GM12878 (cell line): ENCODE data around the gene SH2D6. TPM values are rescaled to one million over a fixed set of nuclear protein-coding genes. Genes with fewer than 3 reads are reported as not detected.

ENCODE experiments used
- ATAC-seq: fragments of 200-7000 bp; cut with Tn5 transposase; 3 replicates; pipeline ENCODE4 v1.9.1; 2020; ENCODE audit warnings: mild to moderate bottlenecking, moderate library complexity
- BruUV-seq: library from RNA; stranded (reverse); fragments of 400-500 nt; replicated peaks from 2 replicates; lab custom pipeline; 2021; lab: Mats Ljungman, UMichigan
- CTCF ChIA-PET: fragments of 300-600 bp; sonication (Branson Sonifier 250); formaldehyde crosslinking; extraction: SDS; loops from one replicate; lab custom pipeline; 2021; ENCODE audit warnings: inconsistent platforms; lab: Yijun Ruan, JAX
- POLR2A ChIA-PET: fragments of 350-600 bp; formaldehyde crosslinking; extraction: SDS; loops from one replicate; lab custom pipeline; 2021; ENCODE audit warnings: inconsistent platforms; lab: Charles Lee
- RAD21 ChIA-PET: fragments of 300-600 bp; sonication (Branson Sonifier 250); formaldehyde crosslinking; loops from one replicate; lab custom pipeline; 2023; ENCODE audit warnings: antibody characterized with exemption; ENCODE audit not compliant: unreplicated experiment; lab: Charles Lee
- SMC1A ChIA-PET: fragments of 300-600 bp; sonication (Branson Sonifier 250); formaldehyde crosslinking; loops from one replicate; lab custom pipeline; 2023; ENCODE audit not compliant: unreplicated experiment, uncharacterized antibody; lab: Charles Lee
- DNase-seq: peaks from one replicate; pipeline ENCODE4 v3.0.0-alpha.2; 2011; ENCODE audit warnings: low read depth, low spot score
- FAIRE-seq: peaks from 3 replicates; lab custom pipeline; 2011; peaks lifted over from hg19 to GRCh38; lab: Jason Lieb, UNC
- H2AFZ ChIP-seq: 2 replicates; pipeline ENCODE4 v1.6.0; 2011; ENCODE audit warnings: low read depth, low read length, control low read depth; ENCODE audit not compliant: control insufficient read depth
- H3K27ac ChIP-seq: 2 replicates; pipeline ENCODE4 v1.5.1; 2011; ENCODE audit warnings: control low read depth; ENCODE audit not compliant: control insufficient read depth, insufficient read depth
- H3K27me3 ChIP-seq, 2 experiments: replicated peaks in 1 of 2; 2 replicates each; pipeline versions ENCODE4 v1.6.0 to v1.6.1; 2011; ENCODE audit warnings: low read length in 1 of 2; ENCODE audit not compliant: control insufficient read depth in 2 of 2, insufficient read depth in 2 of 2
- H3K36me3 ChIP-seq, 2 experiments: 2 replicates each; pipeline ENCODE4 v1.5.1; 2011; ENCODE audit warnings: low read length in 1 of 2; ENCODE audit not compliant: control insufficient read depth in 2 of 2, insufficient read depth in 2 of 2
- H3K4me1 ChIP-seq: 2 replicates; pipeline ENCODE4 v1.6.1; 2011; ENCODE audit warnings: mild to moderate bottlenecking, low read length, moderate library complexity, mixed read lengths; ENCODE audit not compliant: control insufficient read depth, insufficient read depth
- H3K4me2 ChIP-seq: 2 replicates; pipeline ENCODE4 v1.6.0; 2011; ENCODE audit warnings: control low read depth; ENCODE audit not compliant: control insufficient read depth, insufficient read depth
- H3K4me3 ChIP-seq: fragments of 200-600 bp; sonication (generic); 2 replicates; pipeline ENCODE4 v1.5.1; 2016
- H3K79me2 ChIP-seq: 2 replicates; pipeline ENCODE4 v1.6.0; 2011; ENCODE audit warnings: low read length; ENCODE audit not compliant: control insufficient read depth, insufficient read depth
- H3K9ac ChIP-seq: 2 replicates; pipeline ENCODE4 v1.8.0; 2011; ENCODE audit warnings: low read length, control low read depth, mixed read lengths; ENCODE audit not compliant: control insufficient read depth, insufficient read depth
- H3K9me3 ChIP-seq: replicated peaks from 3 replicates; pipeline ENCODE4 v1.5.1; 2011; ENCODE audit warnings: mild to moderate bottlenecking, low read length; ENCODE audit not compliant: control insufficient read depth, insufficient read depth
- H4K20me1 ChIP-seq: 2 replicates; pipeline ENCODE4 v1.6.0; 2011; ENCODE audit not compliant: control insufficient read depth, insufficient read depth
- CEBPB ChIP-seq, 2 experiments: fragments of 150-350 bp in 1 of 2; IDR thresholded peaks; 2 replicates each; pipeline ENCODE4 v1.6.1; 2012 to 2014; ENCODE audit warnings: low read depth in 2 of 2, low read length in 2 of 2, borderline replicate concordance in 1 of 2, inconsistent platforms in 1 of 2
- CHD4 ChIP-seq: fragments of 200-600 bp; sonication (generic); IDR thresholded peaks from 2 replicates; pipeline ENCODE4 v1.6.1; 2016; ENCODE audit warnings: mild to moderate bottlenecking
- CREM ChIP-seq: IDR thresholded peaks from 2 replicates; pipeline ENCODE4 v1.6.1; 2014; ENCODE audit warnings: antibody characterized with exemption, low read depth
- EED ChIP-seq: sonication (generic); IDR thresholded peaks from 2 replicates; pipeline ENCODE4 v1.6.1; 2016; ENCODE audit warnings: antibody characterized with exemption, low read depth
- NFYB ChIP-seq: IDR thresholded peaks from 2 replicates; pipeline ENCODE4 v1.6.1; 2011; ENCODE audit warnings: low read depth, mild to moderate bottlenecking, low read length, improper control_type of control experiment, moderate library complexity; ENCODE audit not compliant: insufficient read depth
- PAX8 ChIP-seq: fragments of 450-650 bp; IDR thresholded peaks from 2 replicates; pipeline ENCODE4 v1.6.1; 2017; ENCODE audit warnings: mild to moderate bottlenecking, moderate library complexity
- PKNOX1 ChIP-seq: fragments of 450-650 bp; IDR thresholded peaks from 2 replicates; pipeline ENCODE4 v1.6.1; 2016; ENCODE audit warnings: mild to moderate bottlenecking
- SMARCA5 ChIP-seq: fragments of 450-650 bp; IDR thresholded peaks from 2 replicates; pipeline ENCODE4 v1.6.1; 2017; ENCODE audit warnings: mild to moderate bottlenecking
- TBL1XR1 ChIP-seq: IDR thresholded peaks from 2 replicates; pipeline ENCODE4 v1.6.1; 2012; ENCODE audit warnings: low read depth, low read length, improper control_type of control experiment
- WRNIP1 ChIP-seq: IDR thresholded peaks from 2 replicates; pipeline ENCODE4 v1.6.1; 2011; ENCODE audit warnings: low read depth, low read length, improper control_type of control experiment, borderline replicate concordance
- YBX1 ChIP-seq: fragments of 450-650 bp; IDR thresholded peaks from 2 replicates; pipeline ENCODE4 v1.6.1; 2016; ENCODE audit warnings: antibody characterized with exemption
- ZNF24 ChIP-seq: fragments of 450-650 bp; IDR thresholded peaks from 2 replicates; pipeline ENCODE4 v1.6.1; 2017; ENCODE audit warnings: antibody characterized with exemption, mild to moderate bottlenecking
- WGBS: methylation state at CpG from one replicate; pipeline ENCODE4 v1.1.6; 2016; ENCODE audit warnings: low lambda C conversion rate; ENCODE audit not compliant: insufficient replicate concordance, insufficient coverage; ENCODE audit errors: missing lambda C conversion rate; 5-methylcytosine and 5-hydroxymethylcytosine counted together
- in situ Hi-C: fragments of 300-500 bp; cut with MboI; formaldehyde crosslinking; loops from 9 replicates; pipeline ENCODE4 v1.14.3; 2018; ENCODE audit warnings: mixed read lengths
- intact Hi-C: fragments of 100-400 bp; cut with micrococcal nuclease; formaldehyde crosslinking; loops from one replicate; pipeline ENCODE4 v1.14.2; 2022; ENCODE audit not compliant: unreplicated experiment
- polyA plus RNA-seq, 11 experiments: library from polyadenylated mRNA; depleted of rRNA in 4 of 11; unstranded in 6 of 11; stranded (reverse) in 5 of 11; fragments of >200 nt; fragmentation: Nextera tagmentation in 4 of 11; fragmentation: Illumina TruSeq in 1 of 11; extraction: Ambion mirVana in 4 of 11; extraction: Trizol in 1 of 11; gene quantifications; 1 replicate in 1 of 11; 2 replicates in 10 of 11; pipeline versions ENCODE4 v1.2.1 to v1.2.3, GENCODE V29; 2011 to 2016; ENCODE audit warnings: inconsistent platforms in 2 of 11, missing spikeins in 2 of 11, low read depth in 1 of 11
- total RNA-seq, 4 experiments: library from RNA; depleted of rRNA in 3 of 4; stranded (reverse); fragments of >200 nt in 3 of 4; fragmentation: Illumina TruSeq in 1 of 4; extraction: Trizol in 1 of 4; gene quantifications; 2 replicates each; pipeline versions ENCODE4 v1.2.1 to v1.2.3, GENCODE V29; 2013 to 2021
- TF ChIP-seq, protein P1 (sequence below): fragments of 150-350 bp; IDR thresholded peaks from 2 replicates; pipeline ENCODE4 v1.6.1; 2014; ENCODE audit warnings: mild to moderate bottlenecking, low read depth, low read length

The SH2D6 gene
- total and polyA plus RNA-seq, 10 of the 15 experiments (the other 5 are each of a cell fraction or from before 2014, with no cell fraction given), result 0.23 to 0.59 (median 0.34) TPM; not detected in 6

GRCh38 chr2:85400023-85400422 is 18.5 kb upstream of the SH2D6 start:
- peaks cover 9% of the 10 kb centered on the region for H3K4me1 ChIP-seq
- TF ChIP-seq EED (no peak), YBX1 (no peak), WRNIP1 (no peak), CEBPB (IDR thresholded peaks at IDR 0.05; ENCODE audit: borderline replicate concordance in 1 of 2, low read depth in 2 of 2, low read length in 2 of 2) (no peak)
- TF ChIP-seq, all 136 proteins: peak for 0
- in situ Hi-C loops, result no loop called here
- no TSS peak for BruUV-seq
- ChIA-PET RAD21 (no interaction called here), CTCF (no interaction called here), POLR2A (interaction anchor here (0.6 to 0.7 kb wide), 3 partner anchors 29 to 680 kb away, joined by 4 to 6 read pairs (median 6); no protein-coding TSS in a partner anchor), SMC1A (no interaction called here)
- no peaks in the 10 kb centered on the region; the same call in 1 of the 3 replicates for H3K9me3 ChIP-seq
- no peaks in the 10 kb centered on the region for H3K27me3 ChIP-seq
- no peaks in the 10 kb centered on the region; a peak in 2 of 4 replicates for H3K36me3 ChIP-seq
- FAIRE-seq, result no peak
- intact Hi-C loops, result no loop called here
- no peak overlapping the region for H3K9ac ChIP-seq
- 73% methylated on average over 8 of the region's 8 CpGs for WGBS
- no peaks in the 10 kb centered on the region for H3K79me2 ChIP-seq
- no peak overlapping the region for H3K27ac ChIP-seq
- H3K4me2 ChIP-seq, result no peak overlapping the region
- H3K4me3 ChIP-seq, result no peak overlapping the region
- H4K20me1 ChIP-seq, result no peaks in the 10 kb centered on the region
- no peak overlapping the region for H2AFZ ChIP-seq
- ATAC-seq, result no peak
- no peak for DNase-seq

GRCh38 chr2:85400541-85401463 is 17.7 kb upstream of the SH2D6 start:
- SMC1A ChIA-PET, result no interaction called here
- no peak for TF ChIP-seq NFYB
- TF ChIP-seq, protein P1, sequence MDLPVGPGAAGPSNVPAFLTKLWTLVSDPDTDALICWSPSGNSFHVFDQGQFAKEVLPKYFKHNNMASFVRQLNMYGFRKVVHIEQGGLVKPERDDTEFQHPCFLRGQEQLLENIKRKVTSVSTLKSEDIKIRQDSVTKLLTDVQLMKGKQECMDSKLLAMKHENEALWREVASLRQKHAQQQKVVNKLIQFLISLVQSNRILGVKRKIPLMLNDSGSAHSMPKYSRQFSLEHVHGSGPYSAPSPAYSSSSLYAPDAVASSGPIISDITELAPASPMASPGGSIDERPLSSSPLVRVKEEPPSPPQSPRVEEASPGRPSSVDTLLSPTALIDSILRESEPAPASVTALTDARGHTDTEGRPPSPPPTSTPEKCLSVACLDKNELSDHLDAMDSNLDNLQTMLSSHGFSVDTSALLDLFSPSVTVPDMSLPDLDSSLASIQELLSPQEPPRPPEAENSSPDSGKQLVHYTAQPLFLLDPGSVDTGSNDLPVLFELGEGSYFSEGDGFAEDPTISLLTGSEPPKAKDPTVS, result no peak
- TF ChIP-seq CEBPB (IDR thresholded peaks at IDR 0.05; ENCODE audit: borderline replicate concordance in 1 of 2, low read depth in 2 of 2, low read length in 2 of 2), result no peak
- TF ChIP-seq PKNOX1, result no peak
- no peak for TF ChIP-seq CHD4
- TF ChIP-seq PAX8, result no peak
- no peak for TF ChIP-seq SMARCA5
- TF ChIP-seq TBL1XR1, result no peak
- TF ChIP-seq CREM, result no peak
- no peak for TF ChIP-seq ZNF24

More at GRCh38 chr2:85400541-85401463, 17.7 kb upstream of the SH2D6 start:
- in situ Hi-C loops, result no loop called here
- Histone ChIP-seq H4K20me1 (no peaks in the 10 kb centered on the region), H3K9ac (no peak overlapping the region), H3K36me3 (no peaks in the 10 kb centered on the region; a peak in 2 of 4 replicates), H2AFZ (no peak overlapping the region), H3K9me3 (no peaks in the 10 kb centered on the region; the same call in 1 of the 3 replicates), H3K4me2 (no peak overlapping the region), H3K4me3 (no peak overlapping the region), H3K79me2 (no peaks in the 10 kb centered on the region), H3K4me1 (peaks cover 9% of the 10 kb centered on the region), H3K27me3 (no peaks in the 10 kb centered on the region), H3K27ac (no peak overlapping the region)
- ChIA-PET POLR2A (interaction anchor here (0.6 to 0.8 kb wide), 2 partner anchors 14 to 206 kb away, joined by 3 to 4 read pairs; no protein-coding TSS in a partner anchor), RAD21 (no interaction called here), CTCF (no interaction called here)
- no TSS peak for BruUV-seq
- intact Hi-C loops, result no loop called here
- ATAC-seq (no peak), DNase-seq (no peak), FAIRE-seq (no peak)
- WGBS, result 72% methylated on average over 14 of the region's 14 CpGs
